HG03135 (cell line): ENCODE measurements around the gene HMGN4.

ENCODE experiments used
- ATAC-seq: cut with Tn5 transposase; IDR thresholded peaks from one replicate; pipeline ENCODE4 v1.9.1; 2021; ENCODE audit warnings: mild to moderate bottlenecking, moderate library complexity; ENCODE audit not compliant: unreplicated experiment

The HMGN4 gene

GRCh38 chr6:26550250-26550993, 12.3 kb downstream of the HMGN4 start:
- ATAC-seq, result no peak

- no peak for ATAC-seq
These were observed 14.0 kb downstream of the HMGN4 start for GRCh38 chr6:26552205-26552604.

GRCh38 chr6:26552640-26553188, 14.5 kb downstream of the HMGN4 start:
- ATAC-seq, result no peak

- peak; percentile 43 for ATAC-seq
These were observed 15.1 kb downstream of the HMGN4 start for GRCh38 chr6:26553264-26553634.

DNA sequence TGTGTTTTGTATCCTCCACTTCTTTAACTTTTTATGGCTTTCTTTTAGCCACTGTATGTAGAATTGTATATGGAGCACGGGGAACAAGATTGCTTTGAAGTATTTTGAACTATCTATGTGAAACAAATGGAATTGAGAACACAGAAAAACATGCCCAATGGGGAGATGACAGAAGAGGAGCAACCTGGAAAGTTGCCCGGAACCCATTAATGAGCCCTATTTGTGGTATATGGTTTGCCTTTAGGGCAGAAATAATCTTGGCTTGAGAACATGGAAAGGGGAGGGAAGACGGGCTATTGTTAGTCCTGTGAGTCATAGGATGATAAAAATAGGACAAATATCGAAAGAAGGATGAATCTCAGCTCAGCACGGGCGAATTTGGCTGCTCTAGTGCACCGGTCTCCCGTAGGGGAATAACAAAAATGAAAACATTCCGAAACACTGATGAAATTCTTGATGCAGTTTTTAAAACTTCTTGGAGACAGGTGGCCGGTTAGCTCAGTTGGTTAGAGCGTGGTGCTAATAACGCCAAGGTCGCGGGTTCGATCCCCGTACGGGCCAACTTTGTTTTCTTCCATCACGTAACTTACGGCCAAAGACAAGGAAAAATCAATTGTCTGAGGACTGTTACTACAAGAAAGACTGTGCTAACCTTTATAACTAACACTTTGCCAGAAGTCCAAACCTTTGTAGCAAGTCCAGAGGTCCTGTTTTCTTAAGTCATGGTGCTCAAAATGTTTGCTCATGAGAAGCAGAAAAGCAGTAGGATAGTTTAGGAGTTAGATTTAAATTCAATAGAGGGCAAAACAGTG, 15.7 kb downstream of the HMGN4 start:
- peak; percentile 31 for ATAC-seq

GRCh38 chr6:26554447-26554696, 16.2 kb downstream of the HMGN4 start:
- ATAC-seq, result no peak

DNA sequence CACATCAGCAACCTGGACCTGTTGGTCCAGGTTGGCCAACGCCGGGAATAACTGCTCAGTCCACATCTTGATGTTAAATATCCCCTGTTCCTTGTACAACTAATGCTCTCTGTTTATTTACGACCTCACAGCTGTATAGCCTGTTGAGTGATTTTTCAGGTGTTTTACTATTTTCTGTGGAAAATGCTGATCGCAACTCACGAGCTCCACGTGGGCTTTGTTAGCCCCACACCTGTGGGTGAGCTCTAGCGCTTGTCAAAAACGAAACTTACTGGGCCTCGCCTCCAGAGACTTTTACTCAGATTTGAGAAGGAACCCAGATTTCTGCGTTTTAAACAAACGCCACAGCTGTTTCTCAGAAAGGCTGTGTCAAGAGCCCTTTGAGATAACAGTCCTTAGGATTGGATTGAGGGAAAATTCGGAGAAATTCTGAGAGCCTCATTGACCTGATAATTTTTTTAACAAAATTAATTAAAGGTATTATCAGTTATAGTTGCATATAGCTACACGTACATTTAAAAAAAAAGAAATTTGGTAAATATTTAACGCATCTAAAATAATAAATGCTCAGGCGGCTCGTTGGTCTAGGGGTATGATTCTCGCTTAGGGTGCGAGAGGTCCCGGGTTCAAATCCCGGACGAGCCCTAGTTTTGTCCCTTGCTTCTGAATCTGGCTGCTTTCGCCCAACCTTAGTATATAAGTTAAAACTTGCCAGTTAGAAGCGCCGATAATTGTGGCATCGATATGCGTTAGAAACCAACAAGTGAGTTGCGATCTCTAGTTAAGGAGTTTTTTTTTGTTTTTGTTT, 16.7 kb downstream of the HMGN4 start:
- ATAC-seq, result peak; percentile 32

GRCh38 chr6:26555505-26556262, 17.5 kb downstream of the HMGN4 start:
- ATAC-seq, result no peak

GRCh38 chr6:26556263-26557070, 18.3 kb downstream of the HMGN4 start:
- ATAC-seq, result no peak

DNA sequence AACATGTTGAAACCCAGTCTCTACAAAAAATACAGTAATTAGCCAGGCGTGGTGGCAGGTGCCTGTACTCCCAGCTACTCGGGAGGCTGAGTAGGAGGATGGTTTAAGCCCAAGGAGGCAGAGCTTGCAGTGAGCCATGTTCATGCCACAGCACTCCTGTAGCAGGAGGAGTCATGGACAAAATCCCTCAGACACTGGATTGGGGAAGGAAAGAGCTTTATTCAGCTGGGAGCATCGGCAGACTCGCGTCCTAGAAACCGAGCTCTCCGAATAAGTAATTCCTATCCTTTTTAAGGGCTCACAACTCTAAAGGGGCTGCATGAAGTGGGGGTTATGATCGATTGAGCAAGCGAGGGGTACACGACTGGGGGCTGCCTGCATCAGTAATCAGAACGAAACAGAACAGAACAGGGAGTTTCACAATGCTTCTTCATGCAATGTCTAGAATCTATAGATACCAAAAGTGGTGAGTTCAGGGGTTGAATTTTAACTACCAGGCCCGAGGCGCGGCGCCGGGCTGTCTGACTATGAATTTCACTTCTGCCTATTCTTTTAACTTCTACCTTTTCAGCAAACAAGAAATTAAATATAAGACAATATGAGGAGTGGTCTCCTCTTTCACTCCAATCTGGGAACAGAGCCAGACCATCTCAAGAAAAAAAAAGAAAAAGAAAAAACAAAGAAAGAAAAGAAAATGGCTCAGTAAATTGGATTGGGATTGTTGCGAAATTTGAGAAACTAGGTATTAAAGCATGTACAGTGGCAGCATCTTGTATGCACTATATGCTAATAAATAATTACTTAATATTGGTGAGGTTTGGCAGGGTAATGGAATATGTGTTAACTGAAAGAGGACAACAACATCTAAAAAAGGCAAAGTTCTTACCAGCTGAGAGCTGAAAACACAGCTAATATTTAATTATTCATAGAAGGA, 23.6 kb downstream of the HMGN4 start:
- ATAC-seq, result peak; percentile 46

DNA sequence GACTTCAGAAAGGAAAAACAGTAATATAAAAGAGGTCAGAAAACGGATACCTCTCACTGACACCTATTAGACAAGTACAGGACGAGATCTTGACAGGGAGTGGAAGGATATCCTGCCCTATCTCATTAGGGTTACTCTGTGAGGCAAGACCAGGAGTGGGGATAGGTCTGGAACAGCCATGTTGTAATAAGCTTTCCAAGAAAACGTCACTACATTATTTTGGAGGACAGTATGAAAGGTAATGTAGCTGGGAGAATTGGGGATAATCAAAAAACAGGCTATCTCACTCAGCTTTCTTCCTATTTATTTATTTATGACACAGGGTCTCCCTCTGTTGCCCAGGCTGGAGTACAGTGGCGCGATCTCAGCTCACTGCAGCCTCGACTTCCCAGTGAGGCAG, 25.3 kb downstream of the HMGN4 start:
- no peak for ATAC-seq

GRCh38 chr6:26568601-26569432, 30.7 kb downstream of the HMGN4 start:
- peak; percentile 78 for ATAC-seq

- no peak for ATAC-seq
These were observed 31.2 kb downstream of the HMGN4 start for GRCh38 chr6:26569433-26569764.

DNA sequence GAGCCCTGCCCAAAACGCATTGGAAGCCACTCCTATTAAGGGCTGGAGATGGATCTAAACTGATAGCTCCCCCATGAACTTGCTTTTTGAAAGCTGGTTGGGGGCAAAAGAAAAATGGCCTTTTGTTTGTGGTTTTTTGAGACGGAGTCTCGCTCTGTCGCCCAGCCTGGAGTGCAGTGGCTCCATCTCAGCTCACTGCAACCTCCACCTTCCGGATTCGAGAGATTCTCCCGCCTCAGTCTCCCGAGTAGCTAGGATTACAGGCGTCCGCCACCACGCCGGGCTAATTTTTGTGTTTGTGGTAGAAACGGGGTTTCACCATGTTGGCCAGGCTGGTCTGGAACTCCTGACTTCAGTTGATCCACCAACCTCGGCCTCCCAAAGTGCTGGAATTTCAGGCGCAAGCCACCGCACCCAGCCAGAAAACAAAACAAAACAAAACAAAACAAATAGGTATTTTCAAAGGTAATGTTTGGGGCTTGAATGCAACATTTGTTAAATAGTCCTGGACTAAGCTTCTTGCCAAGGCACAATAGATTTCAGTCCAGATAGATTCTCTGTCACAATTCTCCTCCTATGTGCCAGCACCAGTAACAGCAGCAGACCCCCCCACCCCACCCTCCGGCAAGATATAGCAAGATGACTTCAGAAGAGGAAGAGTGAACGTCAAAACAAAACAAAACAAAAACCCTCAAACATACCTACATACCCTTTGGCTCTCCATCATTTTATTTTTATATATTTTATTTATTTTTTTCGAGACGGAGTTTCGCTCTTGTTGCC, 32.1 kb downstream of the HMGN4 start:
- no peak for ATAC-seq

- ATAC-seq, result no peak
These were observed 33.6 kb downstream of the HMGN4 start for GRCh38 chr6:26571592-26572296.

GRCh38 chr6:26575494-26575939, 37.4 kb downstream of the HMGN4 start:
- no peak for ATAC-seq

- ATAC-seq, result no peak
These were observed 38.3 kb downstream of the HMGN4 start for GRCh38 chr6:26576407-26576843.
